ENCODE data around the gene SLC8A1. TPM values are rescaled to one million over a fixed set of nuclear protein-coding genes. Genes with fewer than 3 reads are reported as not detected.

The SLC8A1 gene
- total and polyA plus RNA-seq, 2 of the 13 experiments (the other 11 are each of a cell fraction or from before 2014, with no cell fraction given): not detected

- TF ChIP-seq ZNF24 (IDR thresholded peaks at IDR 0.05): no peak
- no peak for TF ChIP-seq ZNF557 (CRISPR knock-in tag; IDR thresholded peaks at IDR 0.05)
- TF ChIP-seq TFAP4 (IDR thresholded peaks at IDR 0.05; ENCODE audit: borderline replicate concordance, low read depth): no peak
- TF ChIP-seq ZNF589 (CRISPR knock-in tag; conservative IDR thresholded peaks at IDR 0.05): no peak
- no peak for TF ChIP-seq HNF4G (IDR thresholded peaks at IDR 0.05; ENCODE audit: borderline replicate concordance, low read depth, low read length)
- TF ChIP-seq HNF4G (CRISPR knock-in tag; IDR thresholded peaks at IDR 0.05; ENCODE audit: borderline replicate concordance, low read depth): no peak
- TF ChIP-seq BRCA1 (CRISPR knock-in tag; IDR thresholded peaks at IDR 0.05): no peak
- TF ChIP-seq NFE2L1 (CRISPR knock-in tag; IDR thresholded peaks at IDR 0.05; ENCODE audit: borderline replicate concordance): no peak
- intact Hi-C loops (cut with micrococcal nuclease; ENCODE audit: unreplicated experiment): loop anchor here (2.0 to 5.0 kb wide), 2 partner anchors 1209 to 1598 kb away; no protein-coding TSS in a partner anchor
These were observed 37.7 kb upstream of the SLC8A1 start for GRCh38 chr2:40489678-40489960.

More at GRCh38 chr2:40489678-40489960, 37.7 kb upstream of the SLC8A1 start:
- no peak for DNase-seq (ENCODE audit: low spot score)
- no TSS peak for BruUV-seq (replicated peaks)
- H3K36me3 ChIP-seq (replicated peaks in 1 of 2; ENCODE audit: control insufficient read depth in 1 of 2, insufficient read depth in 2 of 2, low read length in 2 of 2): no peaks in the 10 kb centered on the region
- no peaks in the 10 kb centered on the region for H3K27me3 ChIP-seq (ENCODE audit: control insufficient read depth in 1 of 2, insufficient read depth in 2 of 2, low read length in 2 of 2)
- H3K9me3 ChIP-seq (ENCODE audit: low read length): no peaks in the 10 kb centered on the region
- no peak overlapping the region for H3K27ac ChIP-seq (ENCODE audit: extremely low read length, insufficient read depth, low read length)
- no peak for FAIRE-seq
- POLR2A ChIA-PET: no interaction called here
- in situ Hi-C loops (cut with HindIII; ENCODE audit: extremely low pct_ligation_motif_present, low pct_unique_long_range_greater_than_20kb): no loop called here
- H3K4me1 ChIP-seq (ENCODE audit: insufficient read depth, low read length): peaks cover 9% of the 10 kb centered on the region; the same call in 1 of the 2 replicates
- no peaks in the 10 kb centered on the region for H3K79me2 ChIP-seq (ENCODE audit: insufficient read depth, low read length)
- peak; percentile 65 for ATAC-seq
- CTCF ChIA-PET (ENCODE audit: low intra/inter-chr PET ratio, low total read pairs): no interaction called here
- WGBS (ENCODE audit: low lambda C conversion rate): 18% methylated on average over 1 of the region's 1 CpG
- H3K9ac ChIP-seq (ENCODE audit: insufficient read depth, low read depth, low read length): peak overlapping the region; percentile 26; the same call in 1 of the 2 replicates
- peak overlapping the region; percentile 51 to 53 (median 51) for H3K4me3 ChIP-seq (replicated peaks in 1 of 3; ENCODE audit: insufficient read depth in 1 of 3, low read depth in 2 of 3, low read length in 3 of 3)
- H2AFZ ChIP-seq (ENCODE audit: low read length): peak overlapping the region; percentile 89
- H4K20me1 ChIP-seq (ENCODE audit: insufficient read depth, low read length): no peaks in the 10 kb centered on the region
- peak overlapping the region; percentile 66 for H3K4me2 ChIP-seq (ENCODE audit: low read depth, low read length)
